Peyer's patch (tissue), 4 donors: Measurements from ENCODE around the gene GSX1. TPM values are rescaled to one million over a fixed set of nuclear protein-coding genes. Genes with fewer than 3 reads are reported as not detected.
A peak's percentile ranks its signal among the peaks of the same experiment; 100 is the strongest.

Experiments used
- DNase-seq, 3 donors: peaks; one replicate each; pipeline ENCODE4 v3.0.0-alpha.2; 2017 to 2019
- H3K27ac ChIP-seq, 4 donors: fragments of 200-600 bp; sonication (generic); one replicate each; pipeline ENCODE4 v1.5.1; 2016 to 2019
- H3K27me3 ChIP-seq, 2 donors: fragments of 200-600 bp; sonication (generic); one replicate each; pipeline ENCODE4 v1.5.1; 2019
- H3K36me3 ChIP-seq, 3 donors: fragments of 200-600 bp; sonication (generic); one replicate each; pipeline ENCODE4 v1.5.1; 2016 to 2019
- H3K4me1 ChIP-seq, 4 donors: fragments of 200-600 bp; sonication (generic); one replicate each; pipeline ENCODE4 v1.5.1; 2016 to 2019
- H3K4me3 ChIP-seq, 4 donors: fragments of 200-600 bp; sonication (generic); 1 replicate in 3 of 4; 2 replicates in 1 of 4; pipeline ENCODE4 v1.5.1; 2016 to 2019; ENCODE audit warnings: mild to moderate bottlenecking in 1 of 4
- H3K9me3 ChIP-seq, 4 donors: fragments of 200-600 bp; sonication (generic); one replicate each; pipeline ENCODE4 v1.5.1; 2016 to 2019; ENCODE audit warnings: mild to moderate bottlenecking in 1 of 4
- POLR2A ChIP-seq, 2 donors: fragments of 450-650 bp; IDR thresholded peaks; one replicate each; pipeline ENCODE4 v1.5.1; 2017; ENCODE audit warnings: antibody characterized with exemption in 2 of 2, mild to moderate bottlenecking in 2 of 2, moderate library complexity in 2 of 2
- total RNA-seq, 4 donors: library from RNA; depleted of rRNA; stranded (reverse); fragments of >200 nt; gene quantifications; one replicate each; pipeline ENCODE4 v1.1.0, GENCODE V29; 2016
- TF ChIP-seq, protein P1 (sequence below), 6 experiments: fragments of 450-650 bp in 4 of 6; fragments of 200-600 bp in 2 of 6; sonication (generic) in 1 of 6; IDR thresholded peaks; one replicate each; pipeline ENCODE4 v1.5.1; 2017 to 2019; ENCODE audit warnings: antibody characterized with exemption in 6 of 6, mild to moderate bottlenecking in 3 of 6, moderate library complexity in 1 of 6

GSX1 gene
- total RNA-seq, 4 donors from 2014 or later, result not detected

DNA sequence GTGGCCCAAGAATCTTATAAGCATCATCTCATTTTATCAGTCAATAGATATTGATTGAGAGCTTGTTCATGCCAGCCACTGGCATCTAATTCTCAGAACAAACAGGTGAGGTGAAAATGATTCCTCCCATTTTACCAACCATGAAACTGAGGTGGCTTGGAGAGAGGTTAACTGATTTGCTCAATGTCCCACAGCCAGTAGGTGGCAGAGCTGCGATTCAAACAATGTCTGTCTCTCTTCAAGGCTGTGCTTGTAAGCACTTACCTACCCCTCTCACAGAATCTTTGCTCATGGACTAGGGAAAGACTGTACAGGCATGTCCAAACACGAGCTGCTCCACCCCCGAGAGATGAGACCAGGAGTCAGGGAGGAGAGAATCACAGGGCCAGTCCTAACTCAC lies 21.5 kb upstream of the GSX1 start:
- H3K36me3 ChIP-seq, result no peaks in the 10 kb centered on the region
- no peak overlapping the region for H3K27ac ChIP-seq
- TF ChIP-seq POLR2A (IDR thresholded peaks at IDR 0.05), result no peak
- TF ChIP-seq, protein P1, sequence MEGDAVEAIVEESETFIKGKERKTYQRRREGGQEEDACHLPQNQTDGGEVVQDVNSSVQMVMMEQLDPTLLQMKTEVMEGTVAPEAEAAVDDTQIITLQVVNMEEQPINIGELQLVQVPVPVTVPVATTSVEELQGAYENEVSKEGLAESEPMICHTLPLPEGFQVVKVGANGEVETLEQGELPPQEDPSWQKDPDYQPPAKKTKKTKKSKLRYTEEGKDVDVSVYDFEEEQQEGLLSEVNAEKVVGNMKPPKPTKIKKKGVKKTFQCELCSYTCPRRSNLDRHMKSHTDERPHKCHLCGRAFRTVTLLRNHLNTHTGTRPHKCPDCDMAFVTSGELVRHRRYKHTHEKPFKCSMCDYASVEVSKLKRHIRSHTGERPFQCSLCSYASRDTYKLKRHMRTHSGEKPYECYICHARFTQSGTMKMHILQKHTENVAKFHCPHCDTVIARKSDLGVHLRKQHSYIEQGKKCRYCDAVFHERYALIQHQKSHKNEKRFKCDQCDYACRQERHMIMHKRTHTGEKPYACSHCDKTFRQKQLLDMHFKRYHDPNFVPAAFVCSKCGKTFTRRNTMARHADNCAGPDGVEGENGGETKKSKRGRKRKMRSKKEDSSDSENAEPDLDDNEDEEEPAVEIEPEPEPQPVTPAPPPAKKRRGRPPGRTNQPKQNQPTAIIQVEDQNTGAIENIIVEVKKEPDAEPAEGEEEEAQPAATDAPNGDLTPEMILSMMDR (IDR thresholded peaks at IDR 0.05), result peak in 4 of 6 experiments; percentile 23 to 63 (median 50)
- H3K4me3 ChIP-seq, result no peak overlapping the region
- H3K27me3 ChIP-seq, result no peaks in the 10 kb centered on the region
- no peaks in the 10 kb centered on the region for H3K9me3 ChIP-seq
- DNase-seq, result peak in 1 of 3 donors; percentile 69
- no peaks in the 10 kb centered on the region for H3K4me1 ChIP-seq

GRCh38 chr13:27772651-27773425 lies 19.4 kb upstream of the GSX1 start:
- Histone ChIP-seq H3K9me3 (no peaks in the 10 kb centered on the region), H3K27me3 (no peaks in the 10 kb centered on the region)

DNA sequence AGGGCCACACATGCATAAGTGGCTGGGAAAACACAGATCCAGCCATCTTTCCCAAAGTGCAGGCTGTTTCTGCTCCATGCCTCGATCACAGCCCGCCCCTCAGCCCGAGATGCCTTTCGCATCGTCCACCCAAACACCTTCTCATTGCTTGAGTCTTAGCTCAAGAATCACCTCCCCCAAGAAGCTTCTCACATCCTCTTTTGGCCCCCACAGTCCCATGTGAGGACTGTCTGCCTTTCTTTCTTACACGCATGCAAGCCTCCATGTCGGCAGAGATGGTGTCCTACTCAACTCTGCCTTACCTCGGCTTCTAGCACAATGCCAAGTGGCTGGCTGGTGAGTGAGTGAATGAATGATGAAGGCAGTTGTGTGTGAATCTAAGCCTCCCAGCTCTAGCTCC lies 18.1 kb upstream of the GSX1 start:
- TF ChIP-seq, protein P1 (IDR thresholded peaks at IDR 0.05), result no peak
- TF ChIP-seq POLR2A (IDR thresholded peaks at IDR 0.05), result no peak
- Histone ChIP-seq H3K36me3 (no peaks in the 10 kb centered on the region), H3K27ac (no peak overlapping the region), H3K4me3 (no peak overlapping the region), H3K27me3 (no peaks in the 10 kb centered on the region), H3K4me1 (no peaks in the 10 kb centered on the region), H3K9me3 (no peaks in the 10 kb centered on the region)
- DNase-seq, result peak in 1 of 3 donors; percentile 23

More at GRCh38 chr13:27772651-27773425, 19.4 kb upstream of the GSX1 start:
- Histone ChIP-seq H3K27ac (no peak overlapping the region), H3K36me3 (no peaks in the 10 kb centered on the region), H3K4me3 (no peak overlapping the region), H3K4me1 (no peaks in the 10 kb centered on the region)
- no peak for DNase-seq
- TF ChIP-seq, protein P1 (IDR thresholded peaks at IDR 0.05), result no peak
- TF ChIP-seq POLR2A (IDR thresholded peaks at IDR 0.05), result no peak

- no peaks in the 10 kb centered on the region for H3K9me3 ChIP-seq
- TF ChIP-seq, protein P1 (IDR thresholded peaks at IDR 0.05), result no peak
- no peak for TF ChIP-seq POLR2A (IDR thresholded peaks at IDR 0.05)
- DNase-seq, result no peak
- H3K4me3 ChIP-seq, result no peak overlapping the region
- no peak overlapping the region for H3K27ac ChIP-seq
- H3K4me1 ChIP-seq, result no peaks in the 10 kb centered on the region
- no peaks in the 10 kb centered on the region for H3K36me3 ChIP-seq
- H3K27me3 ChIP-seq, result no peaks in the 10 kb centered on the region
Observed at GRCh38 chr13:27774651-27775050, 17.6 kb upstream of the GSX1 start.

DNA sequence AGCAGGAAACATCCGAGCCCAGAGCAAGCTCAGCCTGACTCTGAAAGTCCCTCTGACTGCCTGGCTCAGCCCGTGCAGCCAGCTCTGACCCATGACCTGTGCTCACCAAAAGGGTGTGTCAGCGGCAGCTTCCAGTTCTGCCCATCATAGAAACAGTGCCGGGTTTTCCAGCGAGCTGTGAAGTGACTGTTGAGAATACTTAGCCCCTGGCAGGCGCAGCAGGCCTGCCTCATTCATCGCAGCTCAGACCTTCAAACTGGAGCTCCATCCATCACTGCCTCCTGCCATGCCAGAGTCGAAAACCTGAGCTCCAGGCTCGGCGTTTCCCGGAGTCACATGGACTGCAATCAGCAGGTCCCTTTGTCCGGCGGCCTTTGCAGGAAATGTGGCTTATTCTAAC lies 16.3 kb upstream of the GSX1 start:
- TF ChIP-seq, protein P1 (IDR thresholded peaks at IDR 0.05), result no peak
- TF ChIP-seq POLR2A (IDR thresholded peaks at IDR 0.05), result no peak
- Histone ChIP-seq H3K27ac (no peak overlapping the region), H3K27me3 (no peaks in the 10 kb centered on the region), H3K4me3 (no peak overlapping the region), H3K9me3 (no peaks in the 10 kb centered on the region), H3K4me1 (no peaks in the 10 kb centered on the region), H3K36me3 (no peaks in the 10 kb centered on the region)
- no peak for DNase-seq
